Spleen (tissue), 11 donors: ENCODE data around the gene VRK3. TPM values are rescaled to one million over a fixed set of nuclear protein-coding genes. Genes with fewer than 3 reads are reported as not detected.
"Not testable (repeated sequence)": the region's sequence is repeated elsewhere in the genome, so short reads cannot be mapped to it uniquely, and the experiment has no call there.

Experiments used
- DNase-seq: peaks from one replicate; pipeline ENCODE4 v3.0.0-alpha.2; 2020
- H3K27ac ChIP-seq, 8 donors: fragments of 200-600 bp; sonication (generic) in 7 of 8; 1 replicate in 4 of 8; 2 replicates in 4 of 8; pipeline versions ENCODE4 v1.5.0 to v1.8.0; 2016 to 2021; ENCODE audit warnings: inconsistent platforms in 4 of 8, mild to moderate bottlenecking in 4 of 8, moderate library complexity in 1 of 8
- H3K27me3 ChIP-seq, 7 donors: fragments of 200-600 bp; sonication (generic) in 6 of 7; replicated peaks in 1 of 7; 1 replicate in 4 of 7; 2 replicates in 3 of 7; pipeline versions ENCODE4 v1.5.0 to v1.8.0; 2016 to 2021; ENCODE audit warnings: inconsistent platforms in 3 of 7, mild to moderate bottlenecking in 1 of 7
- H3K36me3 ChIP-seq, 6 donors: fragments of 200-600 bp; sonication (generic) in 5 of 6; 1 replicate in 4 of 6; 2 replicates in 2 of 6; pipeline versions ENCODE4 v1.5.0 to v1.8.0; 2016 to 2021; ENCODE audit warnings: inconsistent platforms in 2 of 6
- H3K4me1 ChIP-seq, 6 donors: fragments of 200-600 bp; sonication (generic) in 5 of 6; 1 replicate in 3 of 6; 2 replicates in 3 of 6; pipeline versions ENCODE4 v1.5.0 to v1.8.0; 2016 to 2021; ENCODE audit warnings: inconsistent platforms in 3 of 6
- H3K4me3 ChIP-seq, 8 donors: fragments of 200-600 bp; sonication (generic) in 7 of 8; 1 replicate in 4 of 8; 2 replicates in 4 of 8; pipeline versions ENCODE4 v1.5.0 to v1.8.0; 2016 to 2021; ENCODE audit warnings: inconsistent platforms in 4 of 8, mild to moderate bottlenecking in 4 of 8, moderate library complexity in 2 of 8
- H3K9me3 ChIP-seq, 8 donors: fragments of 200-600 bp; sonication (generic) in 7 of 8; 1 replicate in 4 of 8; 2 replicates in 4 of 8; pipeline versions ENCODE4 v1.5.0 to v1.8.0; 2016 to 2021; ENCODE audit warnings: inconsistent platforms in 4 of 8
- CTCF ChIP-seq, 11 experiments: fragments of 200-600 bp in 7 of 11; fragments of 450-650 bp in 4 of 11; sonication (generic) in 4 of 11; IDR thresholded peaks in 8 of 11; conservative IDR thresholded peaks in 3 of 11; 1 replicate in 7 of 11; 2 replicates in 4 of 11; pipeline versions ENCODE4 v1.4.0 to v1.8.0; 2016 to 2021; ENCODE audit warnings: antibody characterized with exemption in 11 of 11, inconsistent platforms in 4 of 11, mild to moderate bottlenecking in 1 of 11
- POLR2A ChIP-seq, 3 donors: fragments of 450-650 bp; IDR thresholded peaks; one replicate each; pipeline ENCODE4 v1.5.1; 2017; ENCODE audit warnings: antibody characterized with exemption in 3 of 3, mild to moderate bottlenecking in 1 of 3
- POLR2AphosphoS5 ChIP-seq, 3 donors: sonication (generic); formaldehyde crosslinking; IDR thresholded peaks; one replicate each; pipeline ENCODE4 v1.5.1; 2017; ENCODE audit warnings: antibody characterized with exemption in 3 of 3
- WGBS, 5 donors: extraction: QIAGEN DNeasy Blood & Tissue Kit in 3 of 5; methylation state at CpG; one replicate each; pipeline versions ENCODE4 v1.1.5 to v1.1.7; 2013 to 2018; 5-methylcytosine and 5-hydroxymethylcytosine counted together
- intact Hi-C: fragments of 100-400 bp; cut with DNase I; formaldehyde crosslinking; loops from one replicate; pipeline ENCODE4 v1.15.0; 2023; ENCODE audit warnings: low total_unique reads
- polyA plus RNA-seq, 3 donors: library from polyadenylated mRNA; stranded (reverse); fragments of 200-250 nt; gene quantifications; one replicate each; pipeline ENCODE4 v1.2.1, GENCODE V29; 2013
- total RNA-seq, 7 donors: library from RNA; depleted of rRNA in 3 of 7; stranded (reverse); fragments of >200 nt in 3 of 7; fragmentation: NEBNext Ultra II Directional in 4 of 7; extraction: Animal tissue kit (Norgen Biotek cat#: 25700) in 4 of 7; gene quantifications; one replicate each; pipeline versions ENCODE4 v1.1.0 to v1.2.1, GENCODE V29; 2016 to 2021
- donor health status: healthy with polysubstance abuse.
- donor health status: DM: no; HTN: no; CAD: no; lungs with moderate emphysema.
- donor health status: DM: no; HTN: no; CAD: no.
- donor health status: Bipolar disorder and iron deficiency.
- donor health status: healthy.
- donor health status: DM: no; HTN: no; CAD: no.
- donor health status: DM: yes; HTN: yes; CAD: no.

VRK3 gene
- total and polyA plus RNA-seq, 10 donors = 17.0 to 60.8 (median 49.7) TPM

GRCh38 chr19:49950590-49950948 lies 74.6 kb downstream of the VRK3 start:
- Histone ChIP-seq H3K4me3 (no peak overlapping the region), H3K27me3 (peaks cover 0 to 27% (median 0%) of the 10 kb centered on the region in 7 donors), H3K36me3 (peaks cover 0 to 56% (median 4%) of the 10 kb centered on the region in 6 donors), H3K9me3 (no peaks in the 10 kb centered on the region), H3K27ac (peak overlapping the region in 2 of 8 donors; percentile 27 to 77), H3K4me1 (peaks cover 25 to 63% (median 46%) of the 10 kb centered on the region in 6 donors)
- TF ChIP-seq CTCF (IDR thresholded peaks at IDR 0.05 in 8 of 11, conservative IDR thresholded peaks at IDR 0.05 in 3 of 11) = no peak
- no peak for TF ChIP-seq POLR2A (IDR thresholded peaks at IDR 0.05)
- TF ChIP-seq POLR2AphosphoS5 (IDR thresholded peaks at IDR 0.05) = no peak
- peak; percentile 30 for DNase-seq
- 79 to 90% (median 84%) methylated on average over 5 of the region's 5 CpGs for WGBS, 5 donors
- intact Hi-C loops = no loop called here

- H3K27ac ChIP-seq = peak overlapping the region in 2 of 8 donors; percentile 27 to 77
These were observed 75.2 kb downstream of the VRK3 start for GRCh38 chr19:49949742-49950589.

GRCh38 chr19:49946415-49946814 lies 78.8 kb downstream of the VRK3 start:
- Histone ChIP-seq H3K27me3 (peaks cover 0 to 19% (median 0%) of the 10 kb centered on the region in 7 donors), H3K27ac (no peak overlapping the region), H3K4me1 (peaks cover 0 to 29% (median 7%) of the 10 kb centered on the region in 6 donors), H3K36me3 (peaks cover 0 to 53% (median 4%) of the 10 kb centered on the region in 6 donors), H3K4me3 (no peak overlapping the region), H3K9me3 (no peaks in the 10 kb centered on the region)
- 83 to 92% (median 89%) methylated on average over 8 of the region's 8 CpGs for WGBS, 5 donors
- DNase-seq = peak; percentile 16
- no peak for TF ChIP-seq POLR2AphosphoS5 (IDR thresholded peaks at IDR 0.05)
- TF ChIP-seq POLR2A (IDR thresholded peaks at IDR 0.05) = no peak
- TF ChIP-seq CTCF (IDR thresholded peaks at IDR 0.05 in 8 of 11, conservative IDR thresholded peaks at IDR 0.05 in 3 of 11) = no peak
- intact Hi-C loops = no loop called here

More at GRCh38 chr19:49949742-49950589, 75.2 kb downstream of the VRK3 start:
- WGBS, 5 donors = 63 to 85% (median 82%) methylated on average over 11 of the region's 11 CpGs
- DNase-seq = peak; percentile 41
- Histone ChIP-seq H3K4me1 (peaks cover 22 to 61% (median 43%) of the 10 kb centered on the region in 6 donors), H3K9me3 (no peaks in the 10 kb centered on the region), H3K4me3 (no peak overlapping the region), H3K36me3 (peaks cover 0 to 58% (median 4%) of the 10 kb centered on the region in 6 donors), H3K27me3 (peaks cover 0 to 27% (median 0%) of the 10 kb centered on the region in 7 donors)
- intact Hi-C loops = no loop called here
- TF ChIP-seq POLR2AphosphoS5 (IDR thresholded peaks at IDR 0.05) (peak in 2 of 3 donors; percentile 12 to 38), CTCF (IDR thresholded peaks at IDR 0.05 in 8 of 11, conservative IDR thresholded peaks at IDR 0.05 in 3 of 11) (no peak)

GRCh38 chr19:49944567-49944966 lies 80.6 kb downstream of the VRK3 start:
- H3K36me3 ChIP-seq = peaks cover 0 to 34% (median 0%) of the 10 kb centered on the region in 6 donors
- 51 to 76% (median 65%) methylated on average over 5 of the region's 5 CpGs for WGBS, 5 donors
- H3K9me3 ChIP-seq, H3K27me3 ChIP-seq, intact Hi-C loops, H3K4me3 ChIP-seq: not testable (repeated sequence)
- DNase-seq = peak; percentile 13
- H3K4me1 ChIP-seq = peaks cover 0 to 16% (median 0%) of the 10 kb centered on the region in 6 donors
- H3K27ac ChIP-seq = peak overlapping the region in 2 of 8 donors; percentile 34 to 38
